Endothelial cell of umbilical vein (primary cell): ENCODE results near the gene FBXO2. TPM values are rescaled to one million over a fixed set of nuclear protein-coding genes. Genes with fewer than 3 reads are reported as not detected.

Experiments
- BruUV-seq: library from RNA; stranded (reverse); fragments of 400-500 nt; replicated peaks from 2 replicates; lab custom pipeline; 2021; lab: Mats Ljungman, UMichigan
- CTCF ChIA-PET: fragments of 300-600, 350-600 bp; sonication (Branson Sonifier 250); formaldehyde crosslinking; loops from one replicate; lab custom pipeline; 2021; ENCODE audit warnings: antibody characterized with exemption, inconsistent platforms; lab: Charles Lee
- POLR2A ChIA-PET: fragments of 300-600, 350-600 bp; sonication (Branson Sonifier 250); formaldehyde crosslinking; loops from one replicate; lab custom pipeline; 2021; ENCODE audit warnings: antibody characterized with exemption, inconsistent platforms; lab: Charles Lee
- DNase-seq: peaks from one replicate; pipeline ENCODE4 v3.0.0-alpha.2; 2011; ENCODE audit warnings: low read depth, low spot score
- FAIRE-seq: peaks from 2 replicates; lab custom pipeline; 2011; peaks lifted over from hg19 to GRCh38; lab: Jason Lieb, UNC
- H2AFZ ChIP-seq: 2 replicates; pipeline ENCODE4 v1.6.0; 2012; ENCODE audit warnings: low read depth, low read length, control low read depth, inconsistent platforms
- H3K27ac ChIP-seq: 2 replicates; pipeline ENCODE4 v1.5.1; 2011; ENCODE audit warnings: low read depth, mild to moderate bottlenecking, control low read depth, low read length, moderate library complexity; ENCODE audit not compliant: insufficient read depth
- H3K27me3 ChIP-seq, 2 experiments: 2 replicates each; pipeline versions ENCODE4 v1.6.0 to v1.6.1; 2011; ENCODE audit warnings: low read length in 2 of 2, mixed read lengths in 1 of 2; ENCODE audit not compliant: control insufficient read depth in 2 of 2, insufficient read depth in 2 of 2
- H3K36me3 ChIP-seq, 2 experiments: 2 replicates in 1 of 2; 3 replicates in 1 of 2; pipeline ENCODE4 v1.5.1; 2011; ENCODE audit warnings: low read length in 2 of 2, mild to moderate bottlenecking in 1 of 2, moderate library complexity in 1 of 2; ENCODE audit not compliant: control insufficient read depth in 2 of 2, insufficient read depth in 2 of 2; ENCODE audit errors: extremely low read depth in 1 of 2
- H3K4me1 ChIP-seq: 3 replicates; pipeline ENCODE4 v1.5.1; 2011; ENCODE audit warnings: mild to moderate bottlenecking, low read length; ENCODE audit not compliant: control insufficient read depth, insufficient read depth; ENCODE audit errors: extremely low read depth
- H3K4me2 ChIP-seq: 2 replicates; pipeline ENCODE4 v1.6.1; 2011; ENCODE audit warnings: low read length, control low read depth, mixed read lengths; ENCODE audit not compliant: insufficient read depth
- H3K4me3 ChIP-seq, 3 experiments: fragments of 200-600 bp in 1 of 3; sonication (generic), shearing (Covaris generic) in 1 of 3; replicated peaks in 1 of 3; 2 replicates each; pipeline ENCODE4 v1.5.1; 2011 to 2016; ENCODE audit warnings: control low read depth in 3 of 3, low read length in 3 of 3, mild to moderate bottlenecking in 2 of 3, inconsistent platforms in 1 of 3, low read depth in 1 of 3, moderate library complexity in 1 of 3; ENCODE audit not compliant: insufficient read depth in 1 of 3
- H3K79me2 ChIP-seq: 2 replicates; pipeline ENCODE4 v1.6.0; 2012; ENCODE audit warnings: low read length, inconsistent platforms; ENCODE audit not compliant: control insufficient read depth, insufficient read depth
- H3K9ac ChIP-seq: replicated peaks from 2 replicates; pipeline ENCODE3; 2011; ENCODE audit warnings: low read length, control low read depth; ENCODE audit not compliant: insufficient read depth; ENCODE audit errors: extremely low read depth
- H3K9me1 ChIP-seq: replicated peaks from 3 replicates; pipeline ENCODE4 v1.6.0; 2011; ENCODE audit warnings: mild to moderate bottlenecking, low read length; ENCODE audit not compliant: control insufficient read depth, insufficient read depth; ENCODE audit errors: extremely low read depth
- H3K9me3 ChIP-seq: replicated peaks from 2 replicates; pipeline ENCODE4 v1.5.1; 2012; ENCODE audit warnings: low read length, inconsistent platforms; ENCODE audit not compliant: control insufficient read depth, insufficient read depth
- H4K20me1 ChIP-seq: replicated peaks from 2 replicates; pipeline ENCODE3; 2011; ENCODE audit warnings: mild to moderate bottlenecking, low read length; ENCODE audit not compliant: control insufficient read depth, insufficient read depth; ENCODE audit errors: extremely low read depth
- EZH2 ChIP-seq: IDR thresholded peaks from 2 replicates; pipeline ENCODE4 v1.6.1; 2012; ENCODE audit warnings: borderline replicate concordance, low read depth, mild to moderate bottlenecking, moderate library complexity, low read length, inconsistent platforms; ENCODE audit not compliant: severe bottlenecking
- FOS ChIP-seq: IDR thresholded peaks from 2 replicates; pipeline ENCODE4 v1.6.1; 2011; ENCODE audit warnings: mild to moderate bottlenecking, low read length, moderate library complexity, borderline replicate concordance; ENCODE audit not compliant: insufficient read depth
- POLR2A ChIP-seq: IDR thresholded peaks from 2 replicates; pipeline ENCODE4 v1.6.1; 2012; ENCODE audit warnings: low read depth, mild to moderate bottlenecking, control low read depth, low read length
- POLR2AphosphoS5 ChIP-seq: IDR thresholded peaks from 2 replicates; pipeline ENCODE4 v1.6.1; 2012; ENCODE audit warnings: low read depth, mild to moderate bottlenecking, control low read depth, low read length, moderate library complexity; ENCODE audit not compliant: insufficient read depth
- dilution Hi-C: fragments of 300-500 bp; cut with MboI; formaldehyde crosslinking; loops from one replicate; pipeline ENCODE4 v1.15.0; 2019; ENCODE audit warnings: low sequenced_read_pairs; ENCODE audit not compliant: extremely low pct_ligation_motif_present
- intact Hi-C: fragments of 100-400 bp; cut with micrococcal nuclease; formaldehyde crosslinking; loops from one replicate; pipeline ENCODE4 v1.10.0; 2022
- polyA plus RNA-seq, 4 experiments: library from polyadenylated mRNA; depleted of rRNA in 3 of 4; stranded (reverse) in 3 of 4; unstranded in 1 of 4; fragments of >200 nt; gene quantifications; 2 replicates each; pipeline versions ENCODE4 v1.2.1 to v1.2.3, GENCODE V29; 2011 to 2012; ENCODE audit warnings: missing spikeins in 1 of 4
- total RNA-seq: library from RNA; stranded (reverse); gene quantifications from 2 replicates; pipeline ENCODE4 v1.2.3, GENCODE V29; 2021
- TF ChIP-seq, protein P1 (sequence below), 2 donors: IDR thresholded peaks; 1 replicate in 1 of 2; 2 replicates in 1 of 2; pipeline ENCODE4 v1.5.1; 2011; ENCODE audit warnings: low read length in 2 of 2, mild to moderate bottlenecking in 2 of 2, moderate library complexity in 2 of 2, control low read depth in 1 of 2, inconsistent platforms in 1 of 2, low read depth in 1 of 2; ENCODE audit not compliant: insufficient read depth in 1 of 2; ENCODE audit errors: extremely low read depth in 1 of 2

Gene FBXO2
- total and polyA plus RNA-seq, 2 donors (not counting 3 experiments of a cell fraction or from before 2014, with no cell fraction given), result 0.42 to 0.91 TPM

DNA sequence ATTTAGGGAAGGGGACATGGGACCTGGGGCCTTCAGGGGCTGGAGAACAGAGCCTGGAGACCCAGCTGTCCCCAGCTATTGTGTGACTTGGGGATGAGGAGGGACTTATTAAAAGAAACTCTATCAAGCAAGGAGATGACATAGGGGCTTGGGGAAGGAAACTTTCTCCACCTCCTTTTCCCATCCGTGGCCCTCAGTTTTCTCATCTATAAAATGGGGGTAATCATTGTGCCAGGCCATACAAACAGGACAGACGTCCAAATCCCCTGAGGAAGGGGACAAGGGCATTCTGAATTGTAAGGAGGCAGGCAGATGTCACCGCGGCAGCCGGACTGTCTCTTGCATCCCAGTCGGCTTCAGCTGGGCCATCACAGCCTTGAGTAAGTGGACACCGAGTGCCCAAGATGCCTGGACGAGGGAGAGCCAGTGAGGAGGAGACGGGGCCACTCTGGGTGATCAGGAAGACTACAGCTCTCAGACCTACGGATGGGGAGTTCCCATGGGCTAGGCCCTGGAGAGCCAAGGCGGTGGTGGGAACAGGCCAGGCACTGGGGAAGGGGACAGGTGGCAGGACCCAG lies 1.9 kb downstream of the FBXO2 start:
- ChIA-PET POLR2A (no interaction called here), CTCF (interaction anchor here (1.8 to 12.8 kb wide), 5 partner anchors 9 to 615 kb away, joined by 7 to 373 read pairs (median 36); partner anchors contain the start of gene FBXO6)
- intact Hi-C loops, result no loop called here
- Histone ChIP-seq H3K4me3 (no peak overlapping the region), H3K4me2 (no peak overlapping the region), H2AFZ (no peak overlapping the region), H3K4me1 (peaks cover 3% of the 10 kb centered on the region), H3K9ac (no peak overlapping the region), H3K79me2 (no peaks in the 10 kb centered on the region), H3K27ac (no peak overlapping the region), H3K36me3 (no peaks in the 10 kb centered on the region), H4K20me1 (no peaks in the 10 kb centered on the region), H3K9me1 (no peaks in the 10 kb centered on the region), H3K9me3 (no peaks in the 10 kb centered on the region), H3K27me3 (no peaks in the 10 kb centered on the region)
- FAIRE-seq, result no peak
- TF ChIP-seq, protein P1, sequence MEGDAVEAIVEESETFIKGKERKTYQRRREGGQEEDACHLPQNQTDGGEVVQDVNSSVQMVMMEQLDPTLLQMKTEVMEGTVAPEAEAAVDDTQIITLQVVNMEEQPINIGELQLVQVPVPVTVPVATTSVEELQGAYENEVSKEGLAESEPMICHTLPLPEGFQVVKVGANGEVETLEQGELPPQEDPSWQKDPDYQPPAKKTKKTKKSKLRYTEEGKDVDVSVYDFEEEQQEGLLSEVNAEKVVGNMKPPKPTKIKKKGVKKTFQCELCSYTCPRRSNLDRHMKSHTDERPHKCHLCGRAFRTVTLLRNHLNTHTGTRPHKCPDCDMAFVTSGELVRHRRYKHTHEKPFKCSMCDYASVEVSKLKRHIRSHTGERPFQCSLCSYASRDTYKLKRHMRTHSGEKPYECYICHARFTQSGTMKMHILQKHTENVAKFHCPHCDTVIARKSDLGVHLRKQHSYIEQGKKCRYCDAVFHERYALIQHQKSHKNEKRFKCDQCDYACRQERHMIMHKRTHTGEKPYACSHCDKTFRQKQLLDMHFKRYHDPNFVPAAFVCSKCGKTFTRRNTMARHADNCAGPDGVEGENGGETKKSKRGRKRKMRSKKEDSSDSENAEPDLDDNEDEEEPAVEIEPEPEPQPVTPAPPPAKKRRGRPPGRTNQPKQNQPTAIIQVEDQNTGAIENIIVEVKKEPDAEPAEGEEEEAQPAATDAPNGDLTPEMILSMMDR (IDR thresholded peaks at IDR 0.05; ENCODE audit: extremely low read depth in 1 of 2, insufficient read depth in 1 of 2, low read depth in 1 of 2, low read length in 2 of 2), result no peak
- no peak for TF ChIP-seq FOS
- no peak for TF ChIP-seq POLR2A
- BruUV-seq, result no TSS peak
- dilution Hi-C loops, result no loop called here
- no peak for DNase-seq

DNA sequence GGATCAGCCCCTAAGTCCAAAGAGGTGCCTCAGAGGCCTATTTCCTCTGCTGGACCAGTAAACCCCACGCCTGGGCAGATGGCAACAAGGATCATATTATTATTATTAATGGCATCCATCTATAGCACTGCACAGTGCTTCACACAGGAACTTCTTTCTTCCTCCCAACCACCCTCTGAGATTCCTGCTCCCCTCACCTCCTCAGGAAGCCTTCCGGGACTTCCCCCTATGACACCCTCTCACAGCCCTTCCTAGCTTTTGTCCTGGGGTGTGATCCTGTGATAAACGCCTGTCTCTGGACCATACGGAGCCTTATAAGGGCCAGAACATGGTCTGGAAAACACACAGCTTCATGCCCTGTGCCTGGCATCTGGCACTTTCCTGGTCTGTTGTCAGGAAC lies 3.2 kb downstream of the FBXO2 start:
- no peaks in the 10 kb centered on the region for H3K36me3 ChIP-seq
- H4K20me1 ChIP-seq, result no peaks in the 10 kb centered on the region
- no peaks in the 10 kb centered on the region for H3K79me2 ChIP-seq
- ChIA-PET CTCF (interaction anchor here (0.7 to 12.8 kb wide), 25 partner anchors 10 to 614 kb away, joined by 3 to 373 read pairs (median 5); partner anchors contain the start of genes AGTRAP, CLCN6, FBXO6 and MTHFR), POLR2A (no interaction called here)
- dilution Hi-C loops (no loop called here), intact Hi-C loops (loop anchor here (2.0 kb wide), 2 partner anchors 244 to 256 kb away; no protein-coding TSS in a partner anchor)
- H3K4me2 ChIP-seq, result no peak overlapping the region
- no peak overlapping the region for H2AFZ ChIP-seq
- H3K4me1 ChIP-seq, result peaks cover 3% of the 10 kb centered on the region
- DNase-seq (no peak), FAIRE-seq (no peak)
- no peak overlapping the region for H3K4me3 ChIP-seq
- TF ChIP-seq FOS (no peak), POLR2A (no peak), POLR2AphosphoS5 (no peak), EZH2 (no peak)
- no peak overlapping the region for H3K27ac ChIP-seq
- BruUV-seq, result no TSS peak
- no peaks in the 10 kb centered on the region for H3K9me3 ChIP-seq
- no peaks in the 10 kb centered on the region for H3K9me1 ChIP-seq
- no peaks in the 10 kb centered on the region for H3K27me3 ChIP-seq
- no peak overlapping the region for H3K9ac ChIP-seq
